Upper lobe of left lung (tissue), 4 donors: ENCODE measurements around the gene CHCHD3.

ENCODE experiments used
- POLR2A ChIP-seq, 4 donors: fragments of 450-650 bp; IDR thresholded peaks; one replicate each; pipeline ENCODE4 v1.5.1; 2016 to 2017; ENCODE audit warnings: antibody characterized with exemption in 4 of 4, mild to moderate bottlenecking in 2 of 4
- TF ChIP-seq, protein P1 (sequence below), 6 experiments: fragments of 450-650 bp in 4 of 6; fragments of 200-600 bp in 2 of 6; sonication (generic) in 2 of 6; IDR thresholded peaks; one replicate each; pipeline ENCODE4 v1.5.1; 2016 to 2019; ENCODE audit warnings: antibody characterized with exemption in 6 of 6

DNA sequence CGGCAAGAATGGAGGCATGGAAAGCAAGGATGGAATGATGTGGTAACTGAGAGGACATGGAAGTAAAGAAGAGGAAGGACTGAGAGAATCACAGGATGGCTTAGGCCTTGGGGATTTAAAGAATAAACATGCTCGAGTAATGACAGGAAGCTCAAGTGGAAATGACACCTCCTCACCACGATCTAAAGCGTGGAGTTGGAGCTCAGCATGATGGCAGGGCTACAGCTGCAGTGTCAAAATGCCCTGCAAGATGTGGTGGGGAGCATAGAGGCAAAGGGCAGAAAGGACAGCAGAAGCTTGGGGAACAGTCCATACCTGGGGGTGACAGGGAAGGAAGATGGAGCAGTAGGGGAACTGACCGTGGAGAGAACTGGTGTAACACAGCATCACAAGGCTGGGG, 276.1 kb downstream of the CHCHD3 start:
- TF ChIP-seq, protein P1, sequence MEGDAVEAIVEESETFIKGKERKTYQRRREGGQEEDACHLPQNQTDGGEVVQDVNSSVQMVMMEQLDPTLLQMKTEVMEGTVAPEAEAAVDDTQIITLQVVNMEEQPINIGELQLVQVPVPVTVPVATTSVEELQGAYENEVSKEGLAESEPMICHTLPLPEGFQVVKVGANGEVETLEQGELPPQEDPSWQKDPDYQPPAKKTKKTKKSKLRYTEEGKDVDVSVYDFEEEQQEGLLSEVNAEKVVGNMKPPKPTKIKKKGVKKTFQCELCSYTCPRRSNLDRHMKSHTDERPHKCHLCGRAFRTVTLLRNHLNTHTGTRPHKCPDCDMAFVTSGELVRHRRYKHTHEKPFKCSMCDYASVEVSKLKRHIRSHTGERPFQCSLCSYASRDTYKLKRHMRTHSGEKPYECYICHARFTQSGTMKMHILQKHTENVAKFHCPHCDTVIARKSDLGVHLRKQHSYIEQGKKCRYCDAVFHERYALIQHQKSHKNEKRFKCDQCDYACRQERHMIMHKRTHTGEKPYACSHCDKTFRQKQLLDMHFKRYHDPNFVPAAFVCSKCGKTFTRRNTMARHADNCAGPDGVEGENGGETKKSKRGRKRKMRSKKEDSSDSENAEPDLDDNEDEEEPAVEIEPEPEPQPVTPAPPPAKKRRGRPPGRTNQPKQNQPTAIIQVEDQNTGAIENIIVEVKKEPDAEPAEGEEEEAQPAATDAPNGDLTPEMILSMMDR (IDR thresholded peaks at IDR 0.05), result no peak
- TF ChIP-seq POLR2A (IDR thresholded peaks at IDR 0.05), result no peak
